ENCODE data around the gene SCFD2.

Gene SCFD2

DNA sequence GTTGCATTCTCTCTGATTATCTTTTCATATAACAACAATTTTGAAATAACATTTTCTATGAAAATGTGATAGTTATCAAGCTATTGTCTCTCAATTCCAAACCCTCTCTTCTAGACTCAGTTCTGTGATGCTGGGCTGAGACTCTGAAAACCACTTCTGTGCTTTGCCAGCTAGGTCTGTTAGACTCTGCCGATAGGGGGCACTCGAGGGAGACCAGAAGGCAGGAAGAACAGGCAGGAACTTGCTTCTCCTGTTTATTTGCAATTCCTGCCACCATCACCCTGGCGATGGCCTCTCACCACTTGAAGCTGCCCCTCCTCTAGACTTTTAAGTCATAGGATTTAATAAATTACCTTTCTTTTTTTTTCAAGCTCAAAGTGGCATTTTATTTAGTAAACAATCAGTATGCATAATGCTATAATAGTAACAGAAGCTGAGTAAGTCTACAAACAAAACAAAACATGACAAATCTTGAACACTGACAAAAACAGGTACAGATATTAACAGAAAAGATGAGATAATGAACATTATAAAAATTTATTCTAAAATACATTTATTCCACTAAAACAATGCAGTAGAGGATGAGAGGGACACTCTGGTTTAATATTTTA, 454.1 kb downstream of the SCFD2 start:
- DNase-seq: peak; percentile 50

DNA sequence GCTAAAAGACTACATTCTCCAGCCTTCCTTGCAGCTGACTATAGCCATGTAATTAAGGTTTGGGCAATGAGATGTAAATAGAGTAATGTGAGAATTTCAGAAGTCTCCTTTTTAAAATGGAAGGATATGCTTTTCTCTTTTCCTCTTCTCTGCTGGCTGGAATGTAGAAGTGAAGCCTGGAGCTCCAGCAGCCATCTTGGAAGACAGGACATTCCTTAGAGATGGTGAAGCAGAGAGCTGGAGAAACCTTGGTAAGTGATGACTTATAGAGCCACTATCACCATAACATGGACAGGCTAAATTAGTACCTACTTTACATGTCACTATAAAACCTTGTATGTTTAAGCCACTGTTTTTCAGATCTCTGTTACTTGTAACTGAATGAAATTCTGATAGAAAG, 455.7 kb downstream of the SCFD2 start:
- DNase-seq: no peak

GRCh38 chr4:52907510-52907909, 458.4 kb downstream of the SCFD2 start:
- DNase-seq: no peak

DNA sequence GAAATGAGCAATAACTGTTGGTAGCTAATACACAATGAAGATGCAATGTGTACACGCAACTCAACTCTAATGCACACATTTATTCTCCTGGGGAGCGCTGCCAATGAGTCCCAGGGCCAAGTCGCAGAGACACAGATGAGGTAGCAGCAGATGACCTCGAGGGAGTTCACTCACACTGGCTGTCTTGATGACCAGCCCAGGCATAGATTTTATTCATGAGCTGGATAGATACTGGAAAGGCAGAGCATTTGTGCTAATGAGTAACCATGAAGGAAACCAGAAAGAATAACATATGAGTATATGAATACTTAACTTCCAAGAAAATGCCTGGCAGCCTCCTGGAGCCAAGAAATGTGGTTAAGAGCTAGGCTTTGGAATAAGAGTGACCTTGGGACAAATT, 461.4 kb downstream of the SCFD2 start:
- DNase-seq: no peak

DNA sequence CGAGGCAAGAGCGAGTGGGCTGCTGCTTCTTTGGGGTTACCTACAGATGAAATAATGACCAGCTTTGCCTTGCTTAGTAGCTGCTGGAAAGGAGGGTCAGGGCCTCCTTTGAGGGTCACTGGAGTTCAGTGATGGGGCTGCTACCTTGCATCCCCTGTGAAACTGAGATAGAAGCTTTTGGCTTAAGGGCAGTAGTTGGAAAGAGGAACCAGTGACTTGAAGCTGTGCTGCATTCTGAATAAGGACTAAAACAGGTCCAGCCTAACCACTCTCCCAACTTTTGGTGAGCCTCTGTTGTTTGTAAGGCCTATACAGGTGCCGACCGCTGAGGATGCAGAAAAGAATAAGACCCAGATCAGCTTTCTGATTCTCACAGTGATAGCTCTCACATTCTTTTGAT, 462.6 kb downstream of the SCFD2 start:
- no peak for DNase-seq

- DNase-seq: no peak
Measured at GRCh38 chr4:52894443-52894842, 471.4 kb downstream of the SCFD2 start.

DNA sequence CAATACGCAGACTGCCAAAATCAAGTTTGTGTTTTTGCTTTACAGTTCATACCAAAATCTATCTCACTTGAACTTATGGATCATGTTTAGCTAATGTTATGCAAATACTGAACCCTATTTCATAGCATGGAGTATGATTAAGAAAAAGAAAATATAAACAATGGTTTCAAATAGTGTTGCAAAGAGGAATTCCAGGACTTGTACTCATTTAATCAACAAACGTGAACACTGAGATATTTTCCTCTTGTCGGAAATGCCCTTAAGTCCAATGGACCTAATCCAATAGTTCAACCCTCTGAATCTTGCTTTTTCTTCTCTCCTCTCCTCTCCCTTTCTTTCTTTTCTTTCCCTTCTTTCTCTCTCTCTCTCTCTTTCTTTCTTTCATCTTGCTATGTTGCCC, 473.0 kb downstream of the SCFD2 start:
- DNase-seq: no peak

GRCh38 chr4:52891743-52892142, 474.1 kb downstream of the SCFD2 start:
- no peak for DNase-seq

DNA sequence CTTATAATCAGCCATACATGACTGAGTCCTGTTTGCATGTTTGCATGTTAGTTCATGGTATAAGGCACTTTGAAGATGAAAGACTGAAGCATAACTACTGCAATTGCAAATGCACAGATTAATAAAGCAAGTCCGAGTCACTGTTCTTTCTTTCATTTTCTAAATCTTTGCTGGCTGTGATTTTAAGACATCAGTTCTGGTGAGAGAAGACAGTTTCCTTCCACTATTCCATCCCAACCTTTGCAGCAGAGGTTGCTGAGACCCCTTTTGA, 475.4 kb downstream of the SCFD2 start:
- DNase-seq: no peak

GRCh38 chr4:52889778-52890520, 475.9 kb downstream of the SCFD2 start:
- DNase-seq: no peak

GRCh38 chr4:52889354-52889753, 476.5 kb downstream of the SCFD2 start:
- DNase-seq: no peak

- no peak for DNase-seq
Measured at GRCh38 chr4:52884994-52885393, 480.9 kb downstream of the SCFD2 start.

DNA sequence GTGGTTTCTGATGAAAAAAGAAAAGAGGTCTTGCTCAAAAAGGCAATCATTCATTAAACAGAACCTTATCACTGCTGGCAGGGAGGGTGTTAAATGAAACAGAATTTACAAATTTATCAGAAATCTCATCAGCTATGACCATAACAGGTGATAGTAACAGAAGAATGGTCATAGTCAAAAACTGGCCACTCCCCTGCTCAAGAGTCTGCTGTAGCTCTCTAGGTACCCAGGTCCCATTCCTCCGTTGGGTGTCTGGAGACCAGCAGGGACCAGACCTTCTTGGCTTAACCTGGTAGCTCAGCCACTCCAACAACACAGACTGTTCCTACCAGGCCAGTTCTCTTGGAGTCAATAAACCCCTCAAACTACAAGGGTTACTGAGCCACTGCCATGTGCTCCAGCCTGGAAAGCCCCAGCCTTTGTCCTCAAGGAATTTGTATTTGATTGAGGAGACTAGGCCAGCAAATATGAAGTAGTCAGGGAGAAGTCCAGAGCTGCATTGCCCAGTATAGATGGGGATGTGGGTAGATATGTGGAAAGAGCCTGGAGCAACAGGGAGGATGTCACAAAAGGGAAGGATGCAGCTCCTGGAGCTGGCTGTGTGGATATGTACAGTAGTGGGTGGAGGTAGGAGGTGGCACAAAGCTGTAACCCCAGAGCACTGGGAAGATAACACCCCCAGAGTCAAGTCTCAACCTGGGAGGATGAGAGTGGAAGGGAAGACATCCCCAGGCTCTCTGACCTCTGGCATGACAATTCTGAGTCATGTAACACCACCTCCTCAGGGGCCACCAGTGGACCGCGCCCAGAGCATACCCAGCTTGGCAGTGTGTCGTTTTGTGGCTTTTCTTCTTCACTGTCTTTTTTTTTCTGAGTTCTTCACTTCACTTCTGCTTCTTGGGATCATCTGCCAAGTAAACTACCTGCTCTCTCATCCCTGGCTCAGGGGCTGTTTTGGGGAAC, 481.9 kb downstream of the SCFD2 start:
- DNase-seq: no peak

DNA sequence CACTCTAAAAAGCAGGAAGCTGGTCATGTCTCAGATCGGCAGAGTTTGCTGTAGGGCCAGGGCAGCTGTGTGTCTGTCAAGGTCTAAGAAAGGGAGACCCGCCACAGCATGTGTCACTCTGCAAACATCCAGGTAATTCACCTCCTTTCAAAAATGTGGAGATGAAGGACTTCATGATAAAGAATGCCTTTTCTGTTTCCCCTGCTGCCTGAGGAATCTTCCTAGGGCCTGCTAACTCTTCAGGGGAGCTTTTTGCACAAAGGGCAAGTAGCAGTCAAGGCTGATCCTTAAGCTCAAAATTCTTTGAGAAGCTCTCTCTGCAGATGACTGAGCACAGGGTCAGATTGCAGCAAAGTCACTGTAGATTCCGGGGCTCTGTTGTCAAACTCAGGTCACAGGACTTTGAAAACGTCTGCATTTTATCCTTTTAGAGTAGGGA, 482.7 kb downstream of the SCFD2 start:
- no peak for DNase-seq

DNA sequence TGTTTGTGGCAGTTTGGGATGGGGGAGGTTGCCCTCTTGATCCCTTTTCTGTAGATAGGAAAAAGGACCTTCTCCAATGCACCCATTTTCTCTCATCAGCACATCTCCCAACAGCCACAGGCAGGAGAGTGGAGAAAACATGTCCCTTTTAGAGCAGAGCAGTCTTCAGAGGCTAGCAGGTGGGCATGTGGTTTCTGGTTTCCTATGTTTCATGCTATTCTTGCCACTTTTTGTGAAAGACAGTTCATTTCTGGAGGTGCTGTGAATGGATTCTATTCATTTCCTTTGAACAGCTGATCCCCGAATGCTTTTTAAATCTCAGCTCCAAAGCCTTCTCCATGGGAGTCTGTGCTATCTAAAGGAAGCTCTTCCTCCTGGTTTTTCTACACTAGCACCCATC, 484.9 kb downstream of the SCFD2 start:
- no peak for DNase-seq

GRCh38 chr4:52879471-52879870, 486.4 kb downstream of the SCFD2 start:
- no peak for DNase-seq

DNA sequence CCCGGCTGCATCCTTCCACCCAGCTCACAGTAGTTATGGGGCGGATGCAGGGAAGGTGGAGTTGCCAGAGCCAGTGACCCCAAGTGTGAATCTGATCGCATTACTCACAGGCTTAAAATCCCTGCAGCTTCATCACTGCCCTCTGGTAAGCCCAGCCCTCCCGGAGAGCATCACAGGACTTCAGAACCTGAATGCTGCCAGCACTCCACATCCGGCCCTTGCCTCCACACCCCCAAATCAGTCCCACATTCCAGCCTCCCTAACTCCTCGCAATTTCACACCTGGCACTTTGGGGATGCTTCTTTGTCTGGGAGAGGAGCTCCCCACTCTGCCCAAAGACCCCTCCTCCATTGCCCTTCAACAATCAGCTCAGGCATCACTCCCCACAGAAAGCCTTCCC, 488.2 kb downstream of the SCFD2 start:
- no peak for DNase-seq

- DNase-seq: no peak
Measured at GRCh38 chr4:52877036-52877435, 488.8 kb downstream of the SCFD2 start.

- no peak for DNase-seq
Measured at GRCh38 chr4:52876069-52876468, 489.8 kb downstream of the SCFD2 start.

GRCh38 chr4:52874948-52875347, 490.9 kb downstream of the SCFD2 start:
- no peak for DNase-seq

- DNase-seq: no peak
Measured at GRCh38 chr4:52873861-52874343, 492.0 kb downstream of the SCFD2 start.

- no peak for DNase-seq
Measured at GRCh38 chr4:52873191-52873590, 492.7 kb downstream of the SCFD2 start.

GRCh38 chr4:52870225-52870624, 495.6 kb downstream of the SCFD2 start:
- DNase-seq: no peak

- no peak for DNase-seq
Measured at GRCh38 chr4:52869656-52870055, 496.2 kb downstream of the SCFD2 start.
